ENCODE results near the gene CD6.

CD6 gene

DNA sequence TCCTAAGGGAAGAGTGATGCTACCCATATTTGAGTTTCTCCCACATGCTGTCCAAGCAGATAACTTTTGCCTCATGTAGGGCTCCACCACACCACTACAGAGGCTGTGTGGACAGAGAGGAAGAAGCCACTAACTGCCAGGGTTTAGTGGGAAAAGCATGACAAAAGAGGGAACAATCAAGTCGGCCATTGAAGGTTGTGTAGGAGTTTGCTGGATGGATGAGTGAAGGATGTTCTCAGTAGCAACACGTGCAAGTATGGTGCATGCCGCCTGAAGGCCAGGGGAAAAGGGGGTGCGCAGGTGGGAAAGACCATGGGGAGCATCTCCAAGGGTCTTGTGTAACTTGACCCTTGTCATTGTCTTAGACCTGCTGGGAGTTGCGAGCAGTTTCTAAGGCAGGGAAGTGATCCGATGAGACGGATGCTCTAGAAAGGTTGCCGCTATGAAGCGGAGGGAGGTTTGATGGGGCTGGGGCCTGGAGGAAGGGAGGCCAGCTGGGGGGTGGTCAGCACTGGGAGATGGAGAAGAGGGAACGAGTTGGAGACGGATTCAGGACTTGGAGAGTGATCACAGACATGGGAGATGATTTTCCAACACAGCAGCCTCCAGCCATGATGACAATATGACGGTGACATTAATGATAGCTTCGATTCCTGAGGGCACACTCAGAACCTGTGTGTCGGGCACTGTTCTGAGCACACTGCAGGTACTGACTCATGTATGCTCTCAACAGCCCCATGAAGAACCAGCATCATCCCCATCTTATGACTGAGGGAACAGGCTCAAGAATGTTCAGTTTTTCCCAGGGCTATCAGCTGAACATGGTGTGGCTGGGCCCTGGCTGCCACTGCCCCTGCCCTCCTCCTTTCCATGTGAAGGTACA lies 53.7 kb downstream of the CD6 start:
- in situ Hi-C loops (cut with HindIII; ENCODE audit: low sequenced_read_pairs), result no loop called here

DNA sequence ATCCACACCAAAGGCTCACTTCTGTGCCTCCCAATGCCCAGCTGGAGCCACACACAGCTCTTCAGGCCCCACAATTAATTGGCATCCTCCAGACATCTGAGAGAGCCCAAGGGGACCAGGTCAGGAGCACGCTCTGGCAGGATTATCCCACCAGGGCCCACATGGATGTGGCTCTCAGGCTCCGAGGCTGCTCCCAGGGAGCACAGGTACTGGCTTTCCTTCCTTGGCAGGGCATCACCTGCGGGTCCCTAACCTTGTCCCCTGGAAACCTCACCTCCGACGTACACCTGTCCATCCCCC lies 54.3 kb downstream of the CD6 start:
- in situ Hi-C loops (cut with HindIII; ENCODE audit: low sequenced_read_pairs), result no loop called here

DNA sequence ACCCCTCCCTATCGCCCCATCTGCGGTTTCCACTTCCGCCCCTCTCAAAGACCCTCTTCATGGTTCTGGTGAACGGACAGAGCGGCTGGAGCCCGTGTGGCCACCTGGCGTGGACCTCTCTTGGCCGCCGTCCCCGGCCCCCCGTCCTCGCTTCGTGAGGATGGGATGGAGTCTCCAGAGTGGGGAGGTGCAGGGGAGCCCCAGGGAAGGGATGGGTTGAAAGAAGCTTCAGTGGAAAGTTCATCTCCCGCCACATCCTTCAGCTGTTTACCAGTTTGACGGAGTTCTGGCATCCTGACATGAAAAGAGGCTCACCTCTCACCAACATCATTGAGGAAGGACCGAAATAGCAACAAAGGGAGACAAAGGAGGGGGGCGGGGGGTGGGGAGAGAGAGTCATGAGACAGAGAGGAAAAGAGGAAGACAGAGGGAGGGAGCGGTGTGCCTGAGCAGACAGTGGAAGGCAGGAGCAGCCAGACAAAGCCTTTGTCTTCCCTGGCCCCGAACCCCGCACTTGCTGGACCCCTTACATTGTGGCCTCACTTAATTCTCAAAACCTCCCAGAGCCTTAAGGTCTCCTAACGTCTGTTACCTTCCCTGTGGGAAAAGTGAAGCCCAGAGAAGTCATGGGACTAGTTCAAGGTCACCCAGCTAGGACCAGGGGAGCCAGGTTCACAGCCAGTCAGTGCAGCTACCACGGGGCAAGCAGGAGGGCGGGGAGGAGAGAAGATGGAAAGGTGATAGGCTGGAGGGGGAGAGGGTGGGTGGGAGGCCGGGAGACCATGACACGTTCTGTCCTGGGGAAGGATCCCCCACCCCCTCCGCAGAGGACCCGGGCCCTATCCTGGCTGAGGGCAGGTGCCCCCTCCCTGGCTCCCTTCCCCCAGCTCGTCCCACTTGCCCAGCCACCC lies 54.9 kb downstream of the CD6 start:
- in situ Hi-C loops (cut with HindIII; ENCODE audit: low sequenced_read_pairs), result no loop called here

DNA sequence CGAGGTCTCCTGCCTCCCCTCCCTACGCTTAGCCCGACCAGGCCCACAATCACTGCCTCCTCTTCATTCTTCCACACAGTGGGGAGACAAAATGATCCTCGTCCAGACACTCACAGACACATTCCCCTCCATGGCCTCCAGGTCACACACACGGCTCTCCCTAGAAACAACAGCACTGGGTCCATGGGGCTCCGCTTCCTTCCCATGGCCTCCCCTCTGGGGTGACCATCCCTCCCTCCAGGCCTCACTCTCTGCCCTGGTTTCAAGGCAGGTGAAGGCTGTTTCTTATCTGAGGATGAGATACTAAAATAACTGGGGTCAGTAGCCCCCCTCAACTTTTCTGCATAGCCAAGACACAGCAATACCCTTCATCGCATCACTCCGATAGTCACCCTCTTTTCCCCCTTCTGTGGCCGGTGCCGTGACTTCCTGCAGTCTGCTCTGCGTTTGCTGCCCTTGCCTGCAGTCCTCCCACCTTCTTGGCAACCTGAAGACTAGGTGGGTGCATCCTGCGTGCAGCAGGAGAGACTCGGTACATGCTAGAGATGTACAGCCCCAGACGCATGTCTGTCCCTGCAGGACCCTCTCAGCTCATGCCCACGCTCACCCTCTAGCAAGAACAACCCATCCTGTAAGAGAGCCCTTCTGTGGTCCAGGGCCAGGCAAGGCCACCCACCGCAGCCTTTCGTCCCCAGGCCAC lies 55.8 kb downstream of the CD6 start:
- in situ Hi-C loops (cut with HindIII; ENCODE audit: low sequenced_read_pairs), result no loop called here

DNA sequence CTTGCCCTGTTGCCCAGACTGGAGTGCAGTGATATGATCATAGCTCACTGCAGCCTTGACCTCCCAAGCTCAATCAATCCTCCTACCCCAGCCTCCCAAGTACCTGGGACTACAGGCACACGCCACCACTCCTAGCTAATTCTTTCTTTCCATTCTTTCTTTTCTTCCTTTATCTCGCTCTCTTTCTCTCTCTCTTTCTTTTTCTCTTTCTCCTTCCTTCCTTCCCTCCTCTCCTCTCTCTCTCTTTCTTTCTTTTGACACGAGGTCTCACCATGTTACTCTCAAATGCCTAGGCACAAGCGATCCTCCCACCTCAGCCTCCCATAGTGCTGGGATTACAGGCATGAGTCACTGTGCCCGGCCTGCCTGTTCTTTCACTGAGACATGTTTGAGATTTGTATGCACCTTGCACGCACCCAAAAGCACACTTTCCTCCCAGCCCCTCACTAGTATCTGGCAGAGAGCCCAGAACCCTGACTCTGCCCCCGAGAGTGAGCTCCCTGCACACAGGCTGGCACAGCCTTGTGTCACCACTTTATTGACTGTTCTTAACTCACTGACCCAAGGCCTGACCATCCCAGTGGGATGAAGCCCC lies 56.8 kb downstream of the CD6 start:
- in situ Hi-C loops (cut with HindIII; ENCODE audit: low sequenced_read_pairs), result no loop called here

DNA sequence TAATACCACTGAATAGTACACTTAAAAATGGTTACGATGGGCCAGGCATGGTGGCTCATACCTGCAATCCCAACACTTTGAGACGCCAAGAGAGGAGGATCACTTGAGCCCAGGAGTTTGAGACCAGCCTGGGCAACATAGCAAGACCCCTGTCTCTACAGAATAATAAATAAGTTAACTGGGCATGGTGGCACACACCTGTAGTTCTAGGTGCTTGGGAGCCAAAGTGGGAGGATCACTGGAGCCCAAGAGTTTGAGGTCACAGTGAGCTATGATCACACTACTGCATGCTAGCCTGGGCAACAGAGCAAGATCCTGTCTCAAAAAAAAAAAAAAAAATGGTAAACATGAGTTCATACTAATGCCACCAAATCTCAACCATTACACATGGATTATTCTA lies 61.3 kb downstream of the CD6 start:
- in situ Hi-C loops (cut with HindIII; ENCODE audit: low sequenced_read_pairs), result no loop called here

DNA sequence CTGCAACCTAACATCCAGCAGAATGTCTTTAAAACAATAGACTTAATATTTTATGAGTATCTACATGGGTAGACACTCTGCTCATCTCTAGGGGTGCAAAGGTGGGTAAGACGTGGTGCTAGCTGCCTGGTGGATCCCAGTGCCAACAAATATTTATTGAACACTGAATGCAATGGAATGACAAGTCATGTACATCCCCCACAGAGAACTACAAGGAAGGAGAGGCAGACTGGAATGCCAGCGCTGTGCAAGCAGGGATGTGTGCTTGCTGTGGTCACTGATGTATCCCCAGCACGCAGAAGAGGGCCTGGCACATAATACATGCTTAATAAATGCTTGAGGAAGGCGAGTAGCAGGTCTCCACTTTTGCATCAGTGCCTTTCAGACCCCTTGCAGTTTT lies 61.9 kb downstream of the CD6 start:
- in situ Hi-C loops (cut with HindIII; ENCODE audit: low sequenced_read_pairs), result no loop called here

DNA sequence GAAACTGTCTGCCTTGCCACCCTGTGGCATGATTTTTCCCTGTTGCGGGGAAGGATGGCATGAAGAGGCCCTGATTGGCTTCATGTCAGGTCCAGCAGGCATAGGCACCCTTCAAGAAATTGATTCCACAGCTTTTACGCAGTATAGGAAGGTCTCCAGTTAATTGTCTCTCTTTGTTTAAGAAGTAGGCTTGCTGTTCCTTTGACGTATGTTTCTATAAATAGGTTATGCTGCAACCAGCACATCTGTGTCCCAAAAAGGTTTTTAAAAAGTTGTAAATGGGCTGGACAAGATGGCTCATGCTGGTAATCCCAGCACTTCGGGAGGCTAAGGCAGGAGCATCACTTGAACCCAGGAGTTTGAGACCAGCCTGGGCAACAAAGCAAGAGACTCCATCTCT lies 62.6 kb downstream of the CD6 start:
- in situ Hi-C loops (cut with HindIII; ENCODE audit: low sequenced_read_pairs), result no loop called here

DNA sequence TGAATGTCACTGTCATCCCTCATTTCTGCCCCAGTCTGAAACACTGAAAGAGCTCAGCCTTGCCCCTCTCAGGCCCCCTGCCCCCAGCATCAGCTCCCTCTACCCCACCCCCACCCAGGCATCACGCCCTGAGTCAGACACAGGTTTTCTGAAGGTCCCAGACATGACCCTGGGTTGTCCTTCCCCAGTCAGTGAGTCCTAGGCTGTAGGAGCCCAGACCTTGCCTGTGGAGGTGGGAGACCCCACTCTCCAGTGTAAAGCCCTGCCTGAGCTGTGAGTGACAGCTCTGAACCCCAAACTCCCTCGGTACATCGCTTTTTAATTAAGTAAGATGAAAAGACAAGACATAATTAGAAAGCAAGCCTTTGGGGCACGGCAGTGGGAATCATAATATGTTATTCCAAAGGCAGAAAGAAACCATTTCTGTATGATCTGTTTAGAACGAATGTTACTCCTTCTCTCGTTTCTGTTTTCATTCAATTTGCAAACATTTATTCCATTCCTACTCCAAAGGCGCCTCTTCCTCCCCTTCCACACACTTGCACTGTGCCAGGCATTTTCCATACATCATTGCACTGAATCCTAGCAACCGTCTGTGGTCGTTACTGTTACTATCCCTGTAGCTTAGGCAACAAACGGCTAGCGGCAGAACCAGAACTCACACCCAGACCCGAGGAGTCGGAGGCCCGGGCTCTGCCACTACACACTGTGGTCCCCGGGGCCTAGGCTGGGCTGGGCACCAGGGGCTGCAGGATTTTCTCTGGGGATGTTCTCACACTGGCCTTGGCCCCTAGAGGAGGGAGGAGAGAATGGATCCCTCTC lies 63.4 kb downstream of the CD6 start:
- in situ Hi-C loops (cut with HindIII; ENCODE audit: low sequenced_read_pairs), result no loop called here

DNA sequence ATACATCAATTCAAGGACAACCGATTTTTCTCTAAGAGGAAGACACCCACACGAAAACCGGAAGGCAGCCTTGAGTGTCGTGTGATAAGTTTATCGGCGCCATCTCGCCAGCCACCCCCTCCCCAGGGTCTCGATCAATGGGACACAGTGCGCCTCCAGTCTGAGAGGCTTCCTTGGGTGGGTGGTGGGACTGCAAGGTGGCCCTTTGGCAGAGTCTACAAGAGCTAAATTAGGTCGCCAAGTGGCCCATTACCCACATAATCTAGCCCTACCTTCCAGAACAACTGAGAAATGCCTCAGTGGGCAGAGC lies 64.0 kb downstream of the CD6 start:
- in situ Hi-C loops (cut with HindIII; ENCODE audit: low sequenced_read_pairs), result no loop called here

DNA sequence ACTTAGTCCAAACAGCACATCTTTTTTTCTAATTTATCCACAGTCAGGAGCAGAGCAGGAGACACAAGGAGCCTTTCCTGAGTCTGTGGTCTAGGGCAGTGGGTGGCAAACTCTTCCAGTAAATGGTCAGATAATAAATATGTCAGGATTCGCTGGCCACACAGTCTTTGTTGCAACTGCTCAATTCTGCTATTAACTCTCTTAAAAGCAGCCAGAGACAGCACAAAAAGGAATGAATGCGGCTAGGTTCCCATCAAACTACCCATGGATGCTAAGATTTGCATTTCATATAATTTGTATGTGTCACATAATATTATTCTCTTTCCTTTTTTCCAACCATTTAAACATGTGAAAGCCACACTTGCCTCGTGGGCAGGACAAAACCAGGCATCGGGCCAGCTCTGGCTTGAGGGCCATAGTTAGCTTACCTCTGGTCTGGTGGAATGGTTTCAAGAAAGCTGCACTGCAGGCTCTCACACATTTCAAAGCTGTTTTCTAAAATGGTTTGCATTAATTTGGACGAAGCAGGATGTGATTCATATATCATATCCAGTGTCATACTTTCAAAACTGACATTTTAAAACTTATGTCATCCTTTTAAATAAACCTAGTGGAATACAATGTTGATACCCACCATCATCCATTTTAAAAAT lies 66.1 kb downstream of the CD6 start:
- in situ Hi-C loops (cut with HindIII; ENCODE audit: low sequenced_read_pairs), result no loop called here

DNA sequence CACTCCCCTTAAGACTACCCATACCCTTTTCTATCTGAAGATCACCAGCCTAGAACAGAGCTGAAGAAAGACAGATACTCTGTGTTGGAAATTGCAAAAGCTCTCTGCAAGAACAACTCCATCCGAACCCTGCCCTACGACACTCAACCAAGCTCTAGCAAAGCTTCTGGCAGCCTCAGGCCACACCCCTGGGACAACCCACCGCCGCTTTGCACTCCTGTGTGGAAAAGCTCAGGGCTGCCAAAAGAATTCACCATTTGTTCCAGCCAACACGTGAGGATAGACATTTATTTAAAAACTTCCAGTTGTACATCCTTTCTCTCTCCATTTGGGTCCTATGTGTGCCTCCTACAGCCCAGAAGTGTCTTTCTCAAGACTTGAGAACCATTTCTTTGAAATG lies 68.4 kb downstream of the CD6 start:
- in situ Hi-C loops (cut with HindIII; ENCODE audit: low sequenced_read_pairs), result no loop called here

DNA sequence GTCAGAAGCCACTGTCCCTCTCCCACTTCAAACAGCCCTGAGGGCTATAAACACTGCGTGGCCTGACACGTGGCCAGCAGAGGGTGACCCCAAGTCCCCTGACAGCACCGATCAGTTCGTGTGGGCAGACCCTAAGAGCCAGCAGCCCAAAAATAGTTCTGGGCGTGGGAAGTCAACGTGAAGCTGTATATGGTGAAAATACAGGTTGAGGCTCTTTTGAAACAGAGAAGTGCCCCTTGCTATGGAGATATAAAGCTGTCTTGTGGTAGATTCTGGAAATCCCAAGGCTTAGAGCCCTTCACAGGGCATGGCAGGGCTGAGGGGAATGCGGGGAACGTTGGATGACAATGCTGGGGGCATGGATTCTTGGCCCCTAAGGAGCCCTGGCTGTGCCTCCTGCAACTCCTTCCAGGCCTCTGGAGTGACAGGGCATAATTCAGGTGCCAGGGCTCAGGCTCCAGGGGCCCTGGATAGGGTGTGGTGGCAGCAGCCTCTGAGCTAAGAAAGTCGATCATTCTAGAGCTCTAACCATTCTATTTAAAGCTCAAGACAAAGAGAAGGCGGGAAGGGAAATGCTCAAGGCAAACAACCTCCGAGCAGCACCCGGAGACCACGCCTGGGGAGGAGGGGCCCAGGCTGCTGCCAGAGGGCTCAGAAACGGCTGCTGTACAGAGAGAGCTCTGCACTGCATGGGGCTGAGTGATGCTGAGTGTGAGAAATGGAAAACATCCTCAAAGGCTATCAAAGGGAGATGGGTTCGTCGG lies 70.5 kb downstream of the CD6 start:
- in situ Hi-C loops (cut with HindIII; ENCODE audit: low sequenced_read_pairs), result no loop called here

DNA sequence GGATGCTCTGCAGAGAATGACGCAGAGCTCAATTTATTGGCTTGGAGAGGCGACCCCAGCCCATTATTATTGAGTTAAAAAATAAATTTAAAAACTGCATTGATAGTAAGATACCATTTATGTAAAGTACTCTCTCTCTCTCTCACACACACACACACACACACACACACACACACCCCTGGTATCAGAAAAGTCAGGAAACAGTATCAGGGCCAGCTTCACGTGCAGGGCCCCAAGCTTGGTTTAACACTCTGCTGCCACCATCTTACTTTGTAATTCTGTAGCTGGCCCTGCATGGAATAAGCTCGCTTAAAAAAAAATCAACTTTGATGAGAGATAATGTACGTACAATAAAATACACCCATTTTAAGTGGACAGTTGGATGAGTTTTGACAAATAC lies 71.1 kb downstream of the CD6 start:
- in situ Hi-C loops (cut with HindIII; ENCODE audit: low sequenced_read_pairs), result no loop called here

DNA sequence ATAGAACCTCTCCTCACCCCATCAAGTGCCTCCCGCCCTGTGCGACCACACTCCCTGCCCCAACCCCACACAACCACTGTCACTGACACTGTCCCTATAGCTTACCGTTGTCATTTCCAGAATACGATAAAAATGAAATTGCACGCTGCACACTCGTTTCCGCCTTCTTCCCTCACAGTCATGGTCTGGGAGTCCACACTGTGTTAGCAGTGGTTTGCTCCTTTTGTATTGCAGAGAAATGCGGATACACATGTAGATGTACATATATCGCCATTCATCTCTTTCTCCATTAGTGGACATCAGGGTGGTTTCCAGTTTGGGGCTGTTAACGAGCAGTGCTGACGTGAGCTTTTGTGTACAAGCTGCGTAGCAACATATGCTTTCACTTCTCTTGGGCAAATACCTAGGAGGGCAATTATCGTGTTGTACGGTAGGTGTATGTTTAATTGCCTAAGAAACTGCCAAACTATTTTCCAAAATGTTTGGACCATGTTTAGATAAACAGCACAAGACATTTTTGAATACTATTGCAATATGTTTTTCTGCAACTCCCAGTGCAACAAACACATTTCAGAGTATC lies 71.6 kb downstream of the CD6 start:
- in situ Hi-C loops (cut with HindIII; ENCODE audit: low sequenced_read_pairs), result no loop called here

DNA sequence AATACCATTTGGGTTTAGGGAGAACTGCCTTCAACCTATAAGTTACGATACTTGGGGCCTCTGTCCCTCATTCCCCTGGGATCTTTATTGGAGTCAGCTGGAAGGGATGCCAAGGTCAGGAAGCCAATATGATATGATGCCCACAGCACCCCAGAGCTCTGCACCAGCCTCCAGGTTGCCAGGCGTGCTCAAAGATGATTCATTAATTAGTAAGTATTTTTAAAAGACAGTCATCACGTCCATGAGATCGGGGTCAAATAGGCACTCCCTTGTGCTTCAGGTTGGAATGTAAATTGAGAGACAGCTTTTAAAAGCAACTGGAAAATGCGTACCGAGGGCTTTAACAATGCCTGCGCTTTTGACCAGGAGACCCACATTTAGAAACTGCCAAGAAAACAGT lies 73.8 kb downstream of the CD6 start:
- in situ Hi-C loops (cut with HindIII; ENCODE audit: low sequenced_read_pairs), result no loop called here

DNA sequence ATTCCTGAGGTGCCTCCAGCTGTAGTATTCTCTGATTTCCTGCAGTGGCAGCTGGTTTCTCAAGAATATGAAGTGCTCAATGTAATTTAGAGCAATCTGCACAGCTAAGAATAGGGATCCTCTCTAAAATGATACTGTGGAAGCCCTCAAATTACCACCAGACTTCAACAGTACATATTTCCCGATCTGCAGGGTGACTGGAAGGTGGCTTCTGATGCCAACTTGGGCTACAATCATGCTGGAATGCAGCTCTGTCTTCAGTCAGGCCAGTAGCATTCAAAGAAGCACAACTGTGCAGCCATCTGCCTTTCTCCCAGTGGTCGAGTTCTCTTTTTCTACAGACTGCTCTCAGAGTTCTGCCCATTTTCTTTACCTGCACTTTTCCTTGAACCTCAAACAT lies 75.4 kb downstream of the CD6 start:
- in situ Hi-C loops (cut with HindIII; ENCODE audit: low sequenced_read_pairs), result no loop called here

DNA sequence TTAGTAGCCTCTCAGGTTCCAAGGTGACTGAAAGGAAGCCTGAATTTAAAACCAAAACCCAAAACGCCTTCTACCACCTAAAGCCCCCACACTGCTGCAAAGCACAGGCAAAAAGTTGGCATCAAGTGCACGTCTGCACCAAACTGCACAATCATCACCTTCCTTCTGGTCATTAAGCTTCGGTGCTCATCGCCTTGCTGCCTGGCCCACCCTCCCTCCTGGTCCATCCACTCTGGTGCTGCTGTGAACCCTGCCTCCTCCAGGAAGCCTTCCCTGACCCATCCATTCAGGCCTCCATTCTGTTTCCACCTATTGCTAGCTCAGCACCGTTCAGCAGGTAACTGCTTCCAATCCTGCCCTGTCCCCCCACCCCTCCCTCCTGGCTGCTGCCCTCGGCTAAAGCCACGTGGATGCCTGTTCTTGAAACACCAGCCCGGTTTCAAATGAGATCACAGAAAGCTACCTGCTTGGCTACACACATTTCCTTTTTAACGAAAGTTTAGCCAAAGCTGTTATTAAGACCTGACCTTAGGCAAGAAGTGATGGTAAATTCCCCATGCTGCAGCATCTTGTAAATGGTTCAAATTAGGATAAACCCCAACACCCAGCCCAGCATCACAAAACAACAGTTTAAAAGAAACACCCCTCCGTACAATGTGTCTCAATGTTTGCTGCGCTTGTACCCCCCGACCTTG lies 77.0 kb downstream of the CD6 start:
- in situ Hi-C loops (cut with HindIII; ENCODE audit: low sequenced_read_pairs), result no loop called here

DNA sequence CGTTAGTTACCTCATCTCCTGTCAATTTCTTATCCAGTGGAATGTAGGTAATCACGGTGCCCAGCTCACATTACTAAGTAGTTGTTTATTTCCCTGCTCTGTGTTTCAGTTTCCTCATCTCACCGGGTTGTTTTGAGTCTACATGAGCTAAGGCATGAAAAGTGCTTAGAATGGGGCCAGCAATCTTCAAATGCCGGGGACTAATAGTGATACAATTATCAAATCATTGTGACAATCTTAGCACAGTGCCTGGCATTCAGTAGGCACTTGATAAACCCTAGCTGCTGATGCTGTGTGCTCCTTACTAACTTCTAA lies 77.5 kb downstream of the CD6 start:
- in situ Hi-C loops (cut with HindIII; ENCODE audit: low sequenced_read_pairs), result no loop called here

Measured in DLD1 (cell line).